ENCODE measurements around the gene RASSF3. TPM values are rescaled to one million over a fixed set of nuclear protein-coding genes. Genes with fewer than 3 reads are reported as not detected.

Gene RASSF3
- total RNA-seq, 3 donors from 2014 or later, result 23.4 to 28.4 (median 24.6) TPM

- Histone ChIP-seq H3K4me1 (no peaks in the 10 kb centered on the region), H3K27me3 (no peaks in the 10 kb centered on the region)
- intact Hi-C loops (cut with DNase I; ENCODE audit: low total_unique reads), result no loop called here
Observed at GRCh38 chr12:64706857-64707256, 96.6 kb downstream of the RASSF3 start.

GRCh38 chr12:64707362-64707761, 97.1 kb downstream of the RASSF3 start:
- H3K27ac ChIP-seq, result no peak overlapping the region
- H3K9me3 ChIP-seq, result no peaks in the 10 kb centered on the region
- no peaks in the 10 kb centered on the region for H3K27me3 ChIP-seq
- TF ChIP-seq POLR2A (IDR thresholded peaks at IDR 0.05) (no peak), CTCF (IDR thresholded peaks at IDR 0.05) (no peak), POLR2AphosphoS5 (IDR thresholded peaks at IDR 0.05) (no peak)
- no peaks in the 10 kb centered on the region for H3K36me3 ChIP-seq
- intact Hi-C loops (cut with DNase I; ENCODE audit: low total_unique reads), result no loop called here
- no peak overlapping the region for H3K4me3 ChIP-seq
- no peaks in the 10 kb centered on the region for H3K4me1 ChIP-seq
- no peak for DNase-seq (ENCODE audit: low spot score in 2 of 2)

More at GRCh38 chr12:64706857-64707256, 96.6 kb downstream of the RASSF3 start:
- Histone ChIP-seq H3K9me3 (no peaks in the 10 kb centered on the region), H3K4me3 (no peak overlapping the region), H3K36me3 (no peaks in the 10 kb centered on the region), H3K27ac (no peak overlapping the region)
- TF ChIP-seq POLR2AphosphoS5 (IDR thresholded peaks at IDR 0.05) (no peak), POLR2A (IDR thresholded peaks at IDR 0.05) (no peak), CTCF (IDR thresholded peaks at IDR 0.05) (no peak)
- DNase-seq (ENCODE audit: low spot score in 2 of 2), result no peak

- Histone ChIP-seq H3K27ac (no peak overlapping the region), H3K4me3 (no peak overlapping the region), H3K36me3 (no peaks in the 10 kb centered on the region), H3K27me3 (no peaks in the 10 kb centered on the region), H3K9me3 (no peaks in the 10 kb centered on the region), H3K4me1 (no peaks in the 10 kb centered on the region)
- no peak for DNase-seq (ENCODE audit: low spot score in 2 of 2)
- intact Hi-C loops (cut with DNase I; ENCODE audit: low total_unique reads), result no loop called here
- TF ChIP-seq CTCF (IDR thresholded peaks at IDR 0.05), result no peak
Observed at GRCh38 chr12:64707926-64708325, 97.6 kb downstream of the RASSF3 start.

- no peaks in the 10 kb centered on the region for H3K9me3 ChIP-seq
- intact Hi-C loops (cut with DNase I; ENCODE audit: low total_unique reads), result no loop called here
Observed at GRCh38 chr12:64709429-64709828, 99.1 kb downstream of the RASSF3 start.

GRCh38 chr12:64713376-64713775, 103.1 kb downstream of the RASSF3 start:
- no peak for DNase-seq (ENCODE audit: low spot score in 2 of 2)
- Histone ChIP-seq H3K27ac (no peak overlapping the region), H3K27me3 (no peaks in the 10 kb centered on the region), H3K36me3 (no peaks in the 10 kb centered on the region), H3K4me1 (no peaks in the 10 kb centered on the region), H3K9me3 (no peaks in the 10 kb centered on the region), H3K4me3 (no peak overlapping the region)
- intact Hi-C loops (cut with DNase I; ENCODE audit: low total_unique reads), result no loop called here
- TF ChIP-seq CTCF (IDR thresholded peaks at IDR 0.05) (no peak), POLR2A (IDR thresholded peaks at IDR 0.05) (no peak), POLR2AphosphoS5 (IDR thresholded peaks at IDR 0.05) (no peak)

More at GRCh38 chr12:64709429-64709828, 99.1 kb downstream of the RASSF3 start:
- no peaks in the 10 kb centered on the region for H3K36me3 ChIP-seq
- H3K4me3 ChIP-seq, result no peak overlapping the region
- no peak overlapping the region for H3K27ac ChIP-seq
- no peaks in the 10 kb centered on the region for H3K4me1 ChIP-seq
- TF ChIP-seq POLR2A (IDR thresholded peaks at IDR 0.05), result no peak
- TF ChIP-seq CTCF (IDR thresholded peaks at IDR 0.05), result no peak
- TF ChIP-seq POLR2AphosphoS5 (IDR thresholded peaks at IDR 0.05), result no peak
- no peaks in the 10 kb centered on the region for H3K27me3 ChIP-seq
- no peak for DNase-seq (ENCODE audit: low spot score in 2 of 2)

Measured in breast epithelium (tissue), 4 donors.